Activated B cell treated with CpG ODN at 0.5 μM for 24 hours (primary cell): ENCODE results near the gene YAF2. TPM values are rescaled to one million over a fixed set of nuclear protein-coding genes. Genes with fewer than 3 reads are reported as not detected.
"Not testable (repeated sequence)": the region's sequence is repeated elsewhere in the genome, so short reads cannot be mapped to it uniquely, and the experiment has no call there.

Experiments used
- ATAC-seq: fragments of 200-7000 bp; cut with Tn5 transposase; one replicate; pipeline ENCODE4 v1.10.0; 2021; ENCODE audit warnings: low read depth, mild to moderate bottlenecking, moderate library complexity
- CTCF ChIA-PET: fragments of 350-600 bp; sonication (Branson Sonifier 250); formaldehyde crosslinking; loops from one replicate; lab custom pipeline; 2021; ENCODE audit warnings: antibody characterized with exemption; lab: Charles Lee
- POLR2A ChIA-PET: fragments of 350-600 bp; sonication (Branson Sonifier 250); formaldehyde crosslinking; loops from one replicate; lab custom pipeline; 2021; ENCODE audit warnings: antibody characterized with exemption; lab: Charles Lee
- DNase-seq: peaks from one replicate; pipeline ENCODE4 v3.0.0; 2022
- H3K27ac Mint-ChIP-seq: one replicate; pipeline ENCODE4 v1.8.0; 2020; ENCODE audit warnings: mixed read lengths
- H3K27me3 Mint-ChIP-seq: one replicate; pipeline ENCODE4 v1.8.0; 2021; ENCODE audit warnings: mixed read lengths
- H3K36me3 Mint-ChIP-seq: one replicate; pipeline ENCODE4 v1.8.0; 2021; ENCODE audit warnings: low read depth, mixed read lengths
- H3K4me1 Mint-ChIP-seq: one replicate; pipeline ENCODE4 v1.8.0; 2021; ENCODE audit warnings: mixed read lengths
- H3K4me3 Mint-ChIP-seq: one replicate; pipeline ENCODE4 v1.8.0; 2020; ENCODE audit warnings: mild to moderate bottlenecking, mixed read lengths
- H3K9me3 Mint-ChIP-seq: one replicate; pipeline ENCODE4 v1.8.0; 2020; ENCODE audit warnings: mixed read lengths
- CTCF ChIP-seq: fragments of 200-600 bp; IDR thresholded peaks from one replicate; pipeline ENCODE4 v1.8.0; 2022; ENCODE audit warnings: antibody characterized with exemption, mild to moderate bottlenecking
- intact Hi-C: fragments of 100-400 bp; cut with micrococcal nuclease; formaldehyde crosslinking; loops from one replicate; pipeline ENCODE4 v1.15.1; 2024
- total RNA-seq: library from RNA; stranded (reverse); gene quantifications from 2 replicates; pipeline ENCODE4 v1.2.3, GENCODE V29; 2022

The YAF2 gene
- total RNA-seq, 1 donor from 2014 or later, result 38.5 TPM

- no peak for TF ChIP-seq CTCF
- H3K27me3 Mint-ChIP-seq, result peaks cover 2% of the 10 kb centered on the region
- DNase-seq, result no peak
- no peak for ATAC-seq
- H3K9me3 Mint-ChIP-seq, result no peaks in the 10 kb centered on the region
- H3K27ac Mint-ChIP-seq, result no peak overlapping the region
- CTCF ChIA-PET, result no interaction called here
- intact Hi-C loops, result no loop called here
- POLR2A ChIA-PET, result interaction anchor here (0.6 kb wide), 1 partner anchor 235 kb away, joined by 3 read pairs; no protein-coding TSS in a partner anchor
- no peak overlapping the region for H3K4me3 Mint-ChIP-seq
- H3K36me3 Mint-ChIP-seq, result no peaks in the 10 kb centered on the region
- H3K4me1 Mint-ChIP-seq, result no peaks in the 10 kb centered on the region
Observed at GRCh38 chr12:42255866-42256261, 17.8 kb upstream of the YAF2 start.

GRCh38 chr12:42255221-42255865 lies 17.3 kb upstream of the YAF2 start:
- H3K9me3 Mint-ChIP-seq, result no peaks in the 10 kb centered on the region
- no peak overlapping the region for H3K4me3 Mint-ChIP-seq
- DNase-seq (no peak), ATAC-seq (no peak)
- intact Hi-C loops, result no loop called here
- H3K36me3 Mint-ChIP-seq, result no peaks in the 10 kb centered on the region
- TF ChIP-seq CTCF, result no peak
- no peaks in the 10 kb centered on the region for H3K4me1 Mint-ChIP-seq
- peaks cover 2% of the 10 kb centered on the region for H3K27me3 Mint-ChIP-seq
- no peak overlapping the region for H3K27ac Mint-ChIP-seq
- ChIA-PET POLR2A (interaction anchor here (0.6 kb wide), 1 partner anchor 236 kb away, joined by 3 read pairs; no protein-coding TSS in a partner anchor), CTCF (no interaction called here)

GRCh38 chr12:42252645-42253044 lies 14.6 kb upstream of the YAF2 start:
- CTCF ChIA-PET, ATAC-seq, H3K36me3 Mint-ChIP-seq, DNase-seq, H3K27ac Mint-ChIP-seq, POLR2A ChIA-PET, H3K9me3 Mint-ChIP-seq, H3K4me1 Mint-ChIP-seq, H3K4me3 Mint-ChIP-seq, intact Hi-C loops, H3K27me3 Mint-ChIP-seq: not testable (repeated sequence)

GRCh38 chr12:42249033-42249432 lies 11.0 kb upstream of the YAF2 start:
- POLR2A ChIA-PET, ATAC-seq, H3K36me3 Mint-ChIP-seq, CTCF ChIA-PET, H3K4me3 Mint-ChIP-seq, H3K27ac Mint-ChIP-seq, H3K4me1 Mint-ChIP-seq, H3K9me3 Mint-ChIP-seq, intact Hi-C loops, H3K27me3 Mint-ChIP-seq, DNase-seq: not testable (repeated sequence)

- no peak for ATAC-seq
Observed at GRCh38 chr12:42240131-42240750, 2.2 kb upstream of the YAF2 start.

More at GRCh38 chr12:42240131-42240750, 2.2 kb upstream of the YAF2 start:
- TF ChIP-seq CTCF, result no peak
- ChIA-PET POLR2A (no interaction called here), CTCF (no interaction called here)
- Mint-ChIP-seq H3K4me3 (no peak overlapping the region), H3K9me3 (no peaks in the 10 kb centered on the region), H3K27me3 (no peaks in the 10 kb centered on the region), H3K27ac (no peak overlapping the region), H3K36me3 (peaks cover 9% of the 10 kb centered on the region), H3K4me1 (peaks cover 24% of the 10 kb centered on the region)
- intact Hi-C loops, result no loop called here
- no peak for DNase-seq
